ENCODE results near the gene MISP. TPM values are rescaled to one million over a fixed set of nuclear protein-coding genes. Genes with fewer than 3 reads are reported as not detected.
A peak's percentile ranks its signal among the peaks of the same experiment; 100 is the strongest.
"Not testable (repeated sequence)": the region's sequence is repeated elsewhere in the genome, so short reads cannot be mapped to it uniquely, and the experiment has no call there.

MISP gene
- total RNA-seq, 2 donors from 2014 or later, result 0.14 TPM; not detected in 1

DNA sequence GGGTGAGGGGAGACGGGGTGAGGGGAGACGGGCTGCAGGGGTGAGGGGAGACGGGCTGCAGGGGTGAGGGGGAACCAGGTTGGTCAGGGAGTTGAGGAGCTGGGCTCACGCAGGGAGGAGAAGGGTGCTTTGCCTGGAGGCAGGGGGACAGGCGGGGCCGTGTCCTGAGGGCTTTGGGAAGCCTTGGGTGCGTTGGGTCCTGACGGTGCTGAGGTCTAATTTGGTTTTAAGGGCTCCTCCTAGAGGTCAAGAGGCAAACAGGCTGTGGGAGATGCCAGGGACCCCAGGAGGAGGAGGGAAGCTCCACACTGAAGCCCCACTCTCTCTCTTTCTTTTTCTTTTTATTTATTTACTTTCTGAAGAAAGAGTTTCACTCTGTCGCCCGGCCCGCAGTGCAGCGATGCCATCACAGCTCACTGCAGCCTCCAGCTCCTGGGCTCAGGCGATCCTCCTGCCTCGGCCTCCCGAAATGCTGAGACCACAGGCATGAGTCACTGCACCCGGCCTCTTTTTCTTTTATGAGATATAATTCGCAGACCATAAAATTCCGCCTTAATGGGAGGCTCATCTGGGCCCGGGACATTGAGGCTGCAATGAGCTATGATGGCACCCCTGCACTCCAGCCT, 9.3 kb upstream of the MISP start:
- intact Hi-C loops (cut with DNase I), result loop anchor here in 1 of 2 donors (5.0 kb wide), 1 partner anchor 1476 kb away; no protein-coding TSS in a partner anchor
- DNase-seq (ENCODE audit: low spot score), result no peak

DNA sequence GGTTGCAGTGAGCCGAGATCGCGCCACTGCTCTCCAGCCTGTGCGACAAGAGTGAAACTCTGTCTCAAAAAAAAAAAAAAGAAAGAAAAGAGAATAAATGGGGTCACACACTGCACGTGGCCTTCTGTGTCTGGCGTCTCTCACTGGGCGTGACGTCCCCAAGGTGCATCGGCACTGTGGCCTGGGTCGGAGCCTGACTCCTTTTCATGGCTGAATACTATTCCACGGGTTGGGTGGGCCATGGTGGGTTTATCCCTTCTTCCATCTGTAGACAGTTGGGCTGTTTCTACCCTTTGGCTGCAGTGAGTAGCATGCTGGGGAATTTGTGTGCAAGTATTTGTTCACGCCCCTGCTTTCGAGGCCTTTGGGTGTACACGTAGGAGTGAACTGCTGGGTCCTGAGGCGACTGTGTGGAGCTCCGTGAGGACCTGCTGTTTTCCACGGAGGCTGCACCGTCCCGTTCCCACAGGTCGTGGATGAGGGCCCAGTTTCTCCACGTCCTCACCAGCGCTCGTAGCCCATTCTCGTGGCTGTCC, 8.3 kb upstream of the MISP start:
- DNase-seq (ENCODE audit: low spot score), result no peak
- intact Hi-C loops (cut with DNase I), result loop anchor here in 1 of 2 donors (5.0 kb wide), 1 partner anchor 1475 kb away; no protein-coding TSS in a partner anchor

DNA sequence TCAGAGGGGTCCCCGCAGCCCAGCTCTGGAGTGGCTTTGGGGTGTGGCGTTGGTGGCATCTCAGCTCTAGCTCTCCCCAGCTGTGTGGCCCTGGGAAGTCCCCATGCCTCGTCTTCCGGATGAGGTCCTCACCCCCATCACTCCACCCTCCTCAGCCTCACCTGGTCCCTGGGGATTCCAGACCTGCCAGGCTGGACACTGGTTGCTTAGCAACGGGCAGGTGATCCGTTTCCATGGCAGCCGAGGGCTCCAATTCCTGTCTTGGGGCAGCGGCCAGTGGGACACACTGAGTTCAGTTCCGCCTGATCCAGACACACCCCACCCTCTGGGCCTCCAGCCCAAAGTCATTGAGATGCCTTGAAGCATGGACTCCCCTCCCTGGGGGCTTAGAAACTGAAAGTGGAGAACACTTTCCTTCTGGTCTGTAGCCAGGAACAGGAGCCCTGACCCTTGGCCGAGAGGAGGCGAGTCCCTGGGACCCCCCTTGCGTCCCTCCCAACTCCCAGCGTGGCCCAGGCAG, 7.7 kb upstream of the MISP start:
- DNase-seq (ENCODE audit: low spot score), result no peak
- intact Hi-C loops (cut with DNase I), result loop anchor here in 1 of 2 donors (5.0 kb wide), 1 partner anchor 1474 kb away; no protein-coding TSS in a partner anchor

DNA sequence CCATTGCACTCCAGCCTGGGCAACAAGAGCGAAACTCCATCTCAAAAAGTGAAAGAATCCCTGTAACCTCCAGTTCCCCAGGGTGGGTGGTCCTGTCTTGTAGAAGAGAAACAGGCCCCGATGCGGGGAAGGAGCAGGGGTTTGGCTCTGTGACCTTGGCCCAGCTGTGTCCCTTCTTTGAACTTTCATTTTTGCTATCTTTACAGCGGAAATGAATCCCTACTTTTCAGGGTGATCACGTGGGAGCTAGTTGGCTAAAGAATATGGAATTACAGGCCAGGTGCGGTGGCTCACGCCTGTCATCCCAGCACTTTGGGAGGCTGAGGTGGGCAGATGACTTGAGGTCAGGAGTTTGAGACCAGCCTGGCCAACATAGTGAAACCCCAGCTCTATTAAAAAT, 5.8 kb upstream of the MISP start:
- DNase-seq (ENCODE audit: low spot score); intact Hi-C loops (cut with DNase I): not testable (repeated sequence)

DNA sequence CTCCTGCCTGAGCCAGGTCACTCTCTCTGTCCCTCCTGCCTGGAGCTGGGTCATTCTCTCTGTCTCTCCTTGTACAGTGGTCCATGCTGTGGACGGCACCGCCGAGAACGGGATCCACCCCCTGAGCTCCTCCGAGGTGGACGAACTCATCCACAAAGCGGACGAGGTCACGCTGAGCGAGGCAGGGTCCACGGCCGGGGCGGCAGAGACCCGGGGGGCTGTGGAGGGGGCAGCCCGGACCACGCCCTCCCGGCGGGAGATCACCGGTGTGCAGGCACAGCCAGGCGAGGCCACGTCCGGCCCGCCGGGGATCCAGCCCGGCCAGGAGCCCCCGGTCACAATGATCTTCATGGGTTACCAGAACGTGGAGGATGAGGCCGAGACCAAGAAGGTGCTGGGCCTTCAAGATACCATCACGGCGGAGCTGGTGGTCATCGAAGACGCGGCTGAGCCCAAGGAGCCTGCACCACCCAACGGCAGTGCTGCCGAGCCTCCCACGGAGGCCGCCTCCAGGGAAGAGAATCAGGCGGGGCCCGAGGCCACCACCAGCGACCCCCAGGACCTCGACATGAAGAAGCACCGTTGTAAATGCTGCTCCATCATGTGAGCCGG, 4.6 kb upstream of the MISP start:
- no peak for DNase-seq (ENCODE audit: low spot score)

DNA sequence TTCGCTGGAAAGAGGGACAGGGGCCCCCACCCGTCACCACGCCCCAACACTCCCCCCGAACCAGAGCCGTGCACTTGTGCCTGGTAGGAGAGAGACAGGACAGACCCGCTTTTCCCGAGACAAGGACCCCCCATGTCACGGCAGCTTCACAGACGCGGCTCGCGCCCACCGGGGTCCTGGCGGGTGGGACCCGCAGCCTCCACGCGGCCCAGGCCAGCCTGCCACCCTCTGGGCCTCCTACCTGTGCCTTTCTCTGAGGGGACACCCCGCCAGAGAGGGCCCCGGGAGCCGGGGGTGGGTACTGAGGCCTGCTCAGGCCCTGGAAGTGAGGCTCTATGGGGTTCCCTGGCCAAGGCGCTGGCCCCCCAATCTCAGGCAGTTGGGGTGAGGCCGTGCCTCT, 4.0 kb upstream of the MISP start:
- intact Hi-C loops (cut with DNase I), result no loop called here
- no peak for DNase-seq (ENCODE audit: low spot score)

More for the DNA sequence above, 4.6 kb upstream of the MISP start:
- intact Hi-C loops (cut with DNase I), result no loop called here

DNA sequence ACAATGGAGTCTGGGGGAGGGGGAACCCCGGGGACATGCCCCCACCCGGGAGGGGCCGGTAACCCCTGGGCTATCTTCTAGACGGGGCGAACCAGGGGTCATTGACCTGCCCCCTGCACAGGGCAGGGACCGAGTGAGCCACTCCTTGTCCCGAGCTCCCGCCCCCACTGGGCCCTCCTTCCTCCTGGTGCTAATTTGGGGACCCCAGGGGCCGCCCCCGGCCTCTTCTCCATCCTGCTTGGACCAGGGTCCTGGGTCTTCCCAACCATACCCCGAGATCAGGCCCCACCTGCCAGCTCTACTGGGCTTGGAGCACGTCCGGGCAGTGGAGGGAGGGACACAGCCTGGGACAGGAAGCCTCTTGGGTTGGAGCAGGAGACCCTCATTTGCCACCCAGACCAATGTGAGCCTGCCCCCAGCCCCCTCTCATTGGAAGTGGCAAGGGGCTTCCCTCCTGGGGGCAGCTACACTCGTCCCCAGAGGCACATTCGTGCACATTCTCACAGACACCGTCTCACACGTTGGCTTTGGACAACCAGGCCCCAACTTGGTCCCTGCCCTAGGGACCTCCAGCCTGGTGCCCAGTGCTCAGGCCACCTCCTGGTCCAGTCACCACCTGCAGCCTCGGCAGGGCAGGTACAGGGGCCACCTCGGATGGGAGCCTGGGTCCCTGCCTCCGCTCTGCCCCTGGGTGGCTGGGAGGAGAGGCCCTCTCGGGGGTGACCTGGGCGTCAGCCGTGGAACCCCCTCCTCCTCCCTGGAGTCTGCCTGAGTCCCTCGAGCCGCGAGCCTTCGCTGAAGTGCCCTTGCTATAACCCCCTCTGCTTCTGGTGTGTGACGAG, 3.3 kb upstream of the MISP start:
- DNase-seq (ENCODE audit: low spot score), result no peak
- intact Hi-C loops (cut with DNase I), result no loop called here

DNA sequence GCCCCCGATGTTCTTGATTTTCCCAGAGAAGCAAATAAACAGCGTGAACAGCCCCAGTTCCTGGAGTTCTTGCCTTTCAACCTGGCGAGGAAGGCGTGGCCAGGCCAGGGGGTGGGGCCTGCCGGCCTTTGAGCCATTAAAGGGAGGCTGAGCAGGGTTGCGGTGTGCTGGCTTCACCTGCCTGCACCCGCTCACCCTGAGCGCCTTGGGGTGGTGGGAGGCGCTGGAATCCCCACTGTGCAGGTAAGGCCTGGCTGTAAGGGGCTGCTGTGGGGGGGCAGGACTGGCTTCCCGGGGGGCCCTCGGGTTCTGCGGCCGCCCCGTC, 2.7 kb upstream of the MISP start:
- intact Hi-C loops (cut with DNase I), result no loop called here
- DNase-seq (ENCODE audit: low spot score), result no peak

DNA sequence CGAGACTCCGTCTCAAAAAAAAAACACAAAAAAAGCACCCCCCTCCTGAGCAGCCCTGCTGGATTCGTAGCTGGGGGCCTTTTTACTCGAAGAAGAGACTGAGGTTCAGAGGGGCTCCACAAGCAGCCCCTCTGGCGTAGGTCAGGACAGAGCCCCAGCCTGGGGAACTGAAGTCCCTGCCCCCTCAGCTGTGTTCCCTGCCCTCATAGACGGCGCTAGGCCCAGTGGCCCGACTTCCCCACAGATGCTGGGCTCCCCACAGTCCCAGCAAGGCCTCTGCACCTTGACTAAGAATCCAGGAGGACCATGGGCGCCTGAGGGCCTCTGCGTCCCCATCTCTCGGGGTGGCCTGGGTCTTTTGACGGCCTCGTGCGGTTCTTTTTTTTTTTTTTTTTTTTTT, 1.1 kb upstream of the MISP start:
- DNase-seq (ENCODE audit: low spot score), result no peak
- intact Hi-C loops (cut with DNase I), result no loop called here

DNA sequence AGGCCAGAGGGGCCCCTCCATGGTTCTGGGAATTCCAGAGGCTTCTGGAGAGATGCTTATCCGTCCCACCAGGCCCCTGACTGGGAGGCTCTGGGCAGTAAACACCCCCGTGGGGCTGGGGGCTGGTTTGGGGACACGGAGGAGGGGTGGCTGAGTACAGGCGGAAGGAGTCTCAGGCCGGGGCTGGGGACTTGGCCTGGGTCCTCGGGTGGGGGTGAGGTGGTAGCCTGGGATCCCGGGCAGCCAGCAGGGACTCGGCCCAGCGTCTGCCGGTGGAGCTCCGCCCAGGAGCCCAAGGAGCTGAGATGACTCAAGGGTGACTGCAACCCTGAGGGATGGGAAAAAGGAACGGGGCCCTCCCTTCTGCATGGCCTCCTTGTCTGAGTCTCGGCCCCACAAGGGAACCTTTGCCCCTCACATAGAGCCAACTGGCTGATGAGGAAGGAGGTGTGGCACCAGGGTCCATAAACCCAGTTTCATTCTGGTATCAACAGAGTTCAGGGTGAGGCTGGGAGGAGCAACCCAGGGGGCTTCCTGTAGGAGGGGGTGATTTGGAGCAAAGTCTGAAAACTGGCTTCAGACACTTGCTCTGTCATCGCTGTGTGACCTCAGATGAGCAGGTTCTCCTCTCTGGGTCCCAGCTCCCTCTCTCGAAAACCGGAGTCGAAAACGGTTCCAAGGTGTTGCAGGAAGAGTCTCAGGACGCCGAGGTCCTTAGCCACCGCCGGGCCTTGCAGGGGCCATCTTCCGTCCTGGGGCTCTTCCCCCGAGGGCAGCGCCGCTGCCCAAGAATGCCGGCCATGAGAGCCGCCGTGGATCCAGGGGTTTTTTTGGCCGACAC, 809 bp downstream of the MISP start:
- intact Hi-C loops (cut with DNase I), result no loop called here
- DNase-seq (ENCODE audit: low spot score), result no peak

DNA sequence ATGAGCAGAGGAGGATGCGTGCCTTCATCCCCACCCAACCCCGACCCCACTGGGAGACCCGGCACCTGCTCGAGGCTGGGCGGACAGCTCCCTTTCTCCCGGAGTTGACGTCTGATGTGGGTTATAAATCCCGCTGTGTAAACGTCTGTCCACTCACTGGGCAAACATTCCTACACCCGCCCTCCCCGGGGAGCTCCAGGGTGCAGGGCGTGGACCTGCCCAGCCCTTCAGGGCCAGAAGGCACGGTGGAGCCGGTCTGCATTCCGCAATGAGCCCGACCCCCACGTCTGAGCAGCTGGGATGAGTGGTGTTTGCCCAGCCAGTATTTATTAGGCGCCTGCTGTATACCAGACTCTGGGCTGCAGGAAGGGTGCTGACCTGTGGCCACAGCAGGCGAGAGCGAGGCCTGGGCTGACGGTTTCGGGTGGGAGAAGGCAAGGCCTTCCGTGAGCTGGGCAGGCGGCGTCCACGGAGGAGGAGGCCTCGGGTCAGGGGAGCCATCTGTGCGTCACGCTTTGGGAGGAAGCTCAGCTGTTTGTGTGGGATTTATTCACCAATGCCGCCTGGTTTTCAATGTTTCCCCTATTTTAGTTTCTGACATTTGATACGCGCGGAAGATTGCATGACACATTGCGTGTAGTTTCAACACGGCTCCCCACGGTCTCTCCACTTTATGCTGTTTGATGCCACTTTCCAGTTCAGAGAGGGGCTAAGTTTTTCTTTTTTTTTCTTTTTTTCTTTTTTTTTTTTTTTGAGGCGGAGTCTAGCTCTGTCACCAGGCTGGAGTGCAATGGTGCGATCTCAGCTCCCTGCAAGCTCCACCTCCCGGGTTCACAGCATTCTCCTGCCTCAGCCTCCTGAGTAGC, 2.0 kb downstream of the MISP start:
- intact Hi-C loops (cut with DNase I), result no loop called here
- DNase-seq (ENCODE audit: low spot score), result peak; percentile 90

DNA sequence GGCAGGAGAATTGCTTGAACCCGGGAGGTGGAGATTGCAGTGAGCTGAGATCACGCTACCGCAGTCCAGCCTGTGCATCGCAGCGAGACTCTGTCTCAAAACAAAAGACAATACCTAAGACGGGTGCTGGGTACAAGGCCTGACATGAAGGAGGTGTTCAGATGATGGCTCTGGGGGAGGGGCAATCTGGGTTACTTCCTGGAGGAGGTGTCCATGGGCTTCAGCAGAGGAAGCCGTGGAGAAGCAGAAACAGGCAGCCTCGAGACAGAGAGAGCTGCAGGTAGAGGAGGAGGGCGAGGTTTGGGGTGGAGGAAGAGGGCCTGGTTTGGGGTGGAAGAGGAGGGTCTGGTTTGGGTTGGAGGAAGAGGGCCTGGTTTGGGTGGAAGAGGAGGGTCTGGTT, 3.6 kb downstream of the MISP start:
- intact Hi-C loops (cut with DNase I), result no loop called here
- DNase-seq (ENCODE audit: low spot score), result no peak

DNA sequence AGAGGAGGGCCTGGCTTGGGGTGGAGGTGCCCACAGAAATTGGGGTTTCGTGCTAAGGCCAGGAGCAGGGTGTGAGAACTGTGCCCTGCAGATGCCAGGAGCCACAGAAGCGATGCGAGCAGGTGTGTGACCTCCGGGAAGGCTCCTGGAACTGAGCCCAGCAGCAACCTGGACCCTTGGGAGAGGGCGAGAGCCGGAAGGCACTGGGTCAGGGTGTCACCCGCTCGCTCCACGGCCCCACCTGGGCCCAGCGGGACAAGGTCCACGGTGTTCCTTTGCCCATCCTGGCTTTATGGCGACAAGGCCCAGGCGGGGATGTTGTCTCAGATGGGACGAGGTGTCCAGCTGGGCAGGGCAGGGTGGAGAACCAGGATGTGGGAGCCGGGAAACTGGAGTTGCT, 4.2 kb downstream of the MISP start:
- no peak for DNase-seq (ENCODE audit: low spot score)
- intact Hi-C loops (cut with DNase I), result no loop called here

DNA sequence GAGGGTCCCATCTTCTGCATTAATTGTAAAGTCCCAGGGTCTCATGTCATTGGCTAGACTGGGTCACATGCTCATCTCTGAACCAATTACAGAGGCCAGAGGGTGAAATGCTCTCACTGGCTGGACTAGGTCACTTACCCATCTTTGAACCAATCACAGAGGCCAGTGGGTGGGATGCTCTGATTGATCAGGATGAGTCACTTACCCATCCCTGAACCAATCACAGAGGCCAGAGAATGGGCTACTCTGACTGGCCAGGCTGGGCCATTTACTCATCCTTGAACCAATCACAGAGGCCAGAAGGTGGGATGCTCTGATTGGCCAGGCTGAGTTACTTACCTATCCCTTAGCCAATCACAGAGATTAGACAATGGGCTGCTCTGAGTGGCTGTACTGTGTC, 5.3 kb downstream of the MISP start:
- intact Hi-C loops (cut with DNase I), result no loop called here
- no peak for DNase-seq (ENCODE audit: low spot score)

DNA sequence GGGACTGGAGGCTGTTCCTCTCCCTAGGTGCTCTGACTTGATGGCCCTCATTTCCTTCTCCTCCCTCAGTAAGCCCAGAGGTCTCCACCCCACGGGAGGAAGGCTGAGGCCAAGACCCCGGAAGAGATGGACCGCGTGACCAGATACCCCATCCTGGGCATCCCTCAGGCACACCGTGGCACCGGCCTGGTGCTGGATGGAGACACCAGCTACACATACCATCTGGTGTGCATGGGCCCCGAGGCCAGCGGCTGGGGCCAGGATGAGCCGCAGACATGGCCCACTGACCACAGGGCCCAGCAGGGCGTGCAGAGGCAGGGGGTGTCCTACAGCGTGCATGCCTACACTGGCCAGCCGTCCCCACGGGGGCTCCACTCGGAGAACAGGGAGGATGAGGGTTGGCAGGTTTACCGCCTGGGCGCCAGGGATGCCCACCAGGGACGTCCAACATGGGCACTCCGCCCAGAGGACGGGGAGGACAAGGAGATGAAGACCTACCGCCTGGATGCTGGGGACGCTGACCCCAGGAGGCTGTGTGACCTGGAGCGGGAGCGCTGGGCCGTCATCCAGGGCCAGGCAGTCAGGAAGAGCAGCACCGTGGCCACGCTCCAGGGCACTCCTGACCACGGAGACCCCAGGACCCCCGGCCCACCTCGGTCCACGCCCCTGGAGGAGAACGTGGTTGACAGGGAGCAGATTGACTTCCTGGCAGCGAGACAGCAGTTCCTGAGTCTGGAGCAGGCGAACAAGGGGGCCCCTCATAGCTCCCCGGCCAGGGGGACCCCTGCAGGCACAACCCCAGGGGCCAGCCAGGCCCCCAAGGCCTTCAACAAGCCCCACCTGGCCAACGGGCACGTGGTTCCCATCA, 6.1 kb downstream of the MISP start:
- intact Hi-C loops (cut with DNase I), result no loop called here
- DNase-seq (ENCODE audit: low spot score), result no peak

DNA sequence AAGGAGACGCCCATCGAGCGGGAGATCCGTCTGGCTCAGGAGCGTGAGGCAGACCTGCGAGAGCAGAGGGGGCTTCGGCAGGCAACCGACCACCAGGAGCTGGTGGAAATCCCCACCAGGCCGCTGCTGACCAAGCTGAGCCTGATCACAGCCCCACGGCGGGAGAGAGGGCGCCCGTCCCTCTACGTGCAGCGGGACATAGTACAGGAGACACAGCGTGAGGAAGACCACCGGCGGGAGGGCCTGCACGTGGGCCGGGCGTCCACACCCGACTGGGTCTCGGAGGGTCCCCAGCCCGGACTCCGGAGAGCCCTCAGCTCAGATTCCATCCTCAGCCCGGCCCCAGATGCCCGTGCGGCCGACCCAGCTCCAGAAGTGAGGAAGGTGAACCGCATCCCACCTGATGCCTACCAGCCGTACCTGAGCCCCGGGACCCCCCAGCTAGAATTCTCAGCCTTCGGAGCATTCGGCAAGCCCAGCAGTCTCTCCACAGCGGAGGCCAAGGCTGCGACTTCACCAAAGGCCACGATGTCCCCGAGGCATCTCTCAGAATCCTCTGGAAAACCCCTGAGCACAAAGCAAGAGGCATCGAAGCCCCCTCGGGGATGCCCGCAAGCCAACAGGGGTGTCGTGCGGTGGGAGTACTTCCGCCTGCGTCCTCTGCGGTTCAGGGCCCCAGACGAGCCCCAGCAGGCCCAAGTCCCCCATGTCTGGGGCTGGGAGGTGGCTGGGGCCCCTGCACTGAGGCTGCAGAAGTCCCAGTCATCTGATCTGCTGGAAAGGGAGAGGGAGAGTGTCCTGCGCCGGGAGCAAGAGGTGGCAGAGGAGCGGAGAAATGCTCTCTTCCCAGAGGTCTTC, 7.1 kb downstream of the MISP start:
- DNase-seq (ENCODE audit: low spot score), result no peak
- intact Hi-C loops (cut with DNase I), result no loop called here

All from posterior vena cava (tissue), 2 donors.